PC-3 (cell line): ENCODE measurements around the gene RSPH6A.

ENCODE experiments used
- CTCF ChIP-seq: fragments of 300-600 bp; sonication (generic); conservative IDR thresholded peaks from 2 replicates; pipeline ENCODE4 v1.5.1; 2017; ENCODE audit warnings: antibody characterized with exemption, low read depth, mild to moderate bottlenecking, low read length
- EZH2 ChIP-seq: fragments of 300-600 bp; sonication (generic); IDR thresholded peaks from one replicate; pipeline ENCODE4 v1.6.1; 2017; ENCODE audit warnings: antibody characterized with exemption, mild to moderate bottlenecking, low read length; ENCODE audit not compliant: unreplicated experiment
- EZH2phosphoT487 ChIP-seq: fragments of 300-600 bp; sonication (generic); IDR thresholded peaks from 2 replicates; pipeline ENCODE4 v1.6.1; 2018; ENCODE audit warnings: mild to moderate bottlenecking, antibody characterized with exemption, low read length, borderline replicate concordance

DNA sequence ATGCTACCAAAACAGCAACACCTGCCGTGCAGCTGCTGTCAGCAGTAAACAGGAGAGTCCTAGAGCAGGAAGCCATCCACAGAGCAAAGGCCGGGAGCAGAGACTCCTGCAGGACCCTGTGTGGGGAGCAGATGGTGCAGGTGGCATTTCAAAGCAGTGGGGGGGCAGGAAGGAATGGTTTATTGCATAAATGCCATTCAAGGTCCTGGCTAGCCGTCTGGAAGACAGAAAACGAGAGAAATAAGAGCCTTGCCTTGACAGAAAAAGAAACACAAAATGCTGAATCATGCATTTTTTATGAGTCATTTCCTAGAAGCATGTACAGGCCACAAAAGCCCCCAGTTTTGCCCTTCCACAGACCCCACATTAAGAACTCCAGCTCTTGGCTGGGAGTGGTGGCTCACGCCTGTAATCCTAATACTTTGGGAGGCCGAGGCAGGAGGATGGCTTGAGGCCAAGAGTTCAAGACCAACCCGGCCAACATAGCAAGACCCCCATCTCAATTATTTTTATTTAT, 5.4 kb downstream of the RSPH6A start:
- TF ChIP-seq CTCF (no peak), EZH2 (no peak), EZH2phosphoT487 (no peak)
